ENCODE results near the gene DDX18. TPM values are rescaled to one million over a fixed set of nuclear protein-coding genes. Genes with fewer than 3 reads are reported as not detected.

The DDX18 gene
- total RNA-seq, 2 donors from 2014 or later, result 92.4 to 107 TPM

DNA sequence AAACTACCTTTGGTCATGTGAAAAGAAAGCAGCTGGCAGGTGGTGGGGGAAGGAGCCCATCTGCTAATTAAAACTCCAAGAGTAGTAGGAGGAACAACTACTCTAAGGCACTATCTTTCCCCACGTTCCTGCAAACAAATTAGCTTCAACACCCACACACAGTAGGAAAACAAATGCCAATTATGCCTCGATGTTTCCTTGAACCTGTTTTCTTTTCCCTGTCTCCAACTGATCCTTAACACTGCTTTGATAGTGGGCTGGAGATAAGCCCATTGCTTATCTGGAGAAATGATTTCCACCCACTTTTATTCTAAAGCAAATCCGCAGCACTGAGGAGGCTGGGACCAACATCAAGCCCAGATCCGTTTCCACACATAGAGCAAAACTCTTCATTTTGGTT lies 36.0 kb downstream of the DDX18 start:
- H3K36me3 Mint-ChIP-seq (ENCODE audit: insufficient read depth in 2 of 2), result peaks cover 0 to 2% of the 10 kb centered on the region in 2 donors
- H3K9me3 Mint-ChIP-seq, result peaks cover 2 to 4% of the 10 kb centered on the region in 2 donors
- peaks cover 84% of the 10 kb centered on the region for H3K27me3 Mint-ChIP-seq (ENCODE audit: low read depth)
- no peak overlapping the region for H3K4me3 Mint-ChIP-seq
- H3K4me1 Mint-ChIP-seq (ENCODE audit: low read depth), result no peaks in the 10 kb centered on the region
- DNase-seq (no peak), ATAC-seq (replicated peaks in 1 of 2) (no peak)
- H3K27ac Mint-ChIP-seq, result no peak overlapping the region

DNA sequence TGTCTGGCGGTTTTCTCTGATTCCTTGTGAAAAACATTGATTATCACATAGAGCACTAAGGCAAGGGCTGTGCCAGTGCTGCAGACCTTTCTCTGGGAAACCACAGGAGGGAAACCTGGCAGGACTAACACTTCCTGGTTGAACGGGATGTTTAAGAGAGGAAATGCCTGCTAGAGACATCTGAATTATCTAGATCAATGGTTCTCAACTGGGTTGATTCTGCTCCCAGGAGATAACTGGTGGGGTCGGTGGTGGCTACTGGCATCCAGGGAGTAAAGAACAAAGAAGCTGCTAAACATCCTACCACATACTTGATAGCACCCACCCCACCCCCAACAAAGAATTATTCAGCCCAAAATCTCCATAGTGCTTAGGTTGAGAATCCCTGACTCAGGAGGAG lies 37.5 kb downstream of the DDX18 start:
- Mint-ChIP-seq H3K4me1 (ENCODE audit: low read depth) (no peaks in the 10 kb centered on the region), H3K27me3 (ENCODE audit: low read depth) (peaks cover 88% of the 10 kb centered on the region), H3K9me3 (peaks cover 2 to 4% of the 10 kb centered on the region in 2 donors), H3K27ac (no peak overlapping the region), H3K4me3 (no peak overlapping the region), H3K36me3 (ENCODE audit: insufficient read depth in 2 of 2) (peaks cover 2% of the 10 kb centered on the region in 2 donors)
- DNase-seq (no peak), ATAC-seq (replicated peaks in 1 of 2) (no peak)

DNA sequence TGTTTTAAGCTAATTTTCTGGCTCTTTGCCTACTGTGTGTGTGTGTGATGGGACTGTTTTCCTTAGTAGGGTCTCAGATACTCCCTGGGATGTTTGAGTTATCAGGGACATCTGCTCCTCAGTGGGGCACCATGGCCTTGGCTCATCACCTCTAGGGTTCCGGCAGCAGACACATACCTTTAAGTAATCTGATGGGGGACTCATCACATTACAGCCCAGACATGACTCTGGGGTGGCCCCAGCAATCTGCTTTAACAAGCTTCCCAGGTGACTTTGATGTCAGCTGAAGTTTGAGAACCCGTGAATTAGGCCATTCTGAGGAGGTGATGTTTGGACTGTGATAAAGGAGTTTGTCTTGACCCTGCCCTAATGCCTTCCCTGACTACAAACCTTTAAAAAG lies 38.8 kb downstream of the DDX18 start:
- H3K4me3 Mint-ChIP-seq, result no peak overlapping the region
- H3K9me3 Mint-ChIP-seq, result no peaks in the 10 kb centered on the region
- peaks cover 81% of the 10 kb centered on the region for H3K27me3 Mint-ChIP-seq (ENCODE audit: low read depth)
- DNase-seq, result no peak
- H3K27ac Mint-ChIP-seq, result no peak overlapping the region
- no peak for ATAC-seq (replicated peaks in 1 of 2)
- no peaks in the 10 kb centered on the region for H3K4me1 Mint-ChIP-seq (ENCODE audit: low read depth)
- peaks cover 0 to 2% of the 10 kb centered on the region in 2 donors for H3K36me3 Mint-ChIP-seq (ENCODE audit: insufficient read depth in 2 of 2)

DNA sequence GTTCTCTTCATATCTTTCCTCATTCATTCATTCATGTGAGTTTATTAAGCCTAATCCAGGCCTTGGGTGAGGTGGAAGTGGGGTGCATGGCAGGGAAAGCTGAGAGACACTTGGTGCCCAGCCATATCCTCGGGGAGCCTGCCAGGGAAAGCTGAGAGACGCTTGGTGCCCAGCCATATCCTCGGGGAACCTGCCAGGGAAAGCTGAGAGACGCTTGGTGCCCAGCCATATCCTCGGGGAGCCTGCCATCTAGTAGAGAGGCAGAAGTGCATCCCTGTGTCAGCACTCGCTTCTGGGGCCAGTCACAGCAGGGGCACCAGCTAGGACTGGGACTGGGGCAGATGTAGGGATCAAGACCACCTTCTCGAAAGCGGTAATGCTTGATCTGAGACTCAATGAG lies 39.4 kb downstream of the DDX18 start:
- no peaks in the 10 kb centered on the region for H3K4me1 Mint-ChIP-seq (ENCODE audit: low read depth)

GRCh38 chr2:117854610-117855009 lies 40.1 kb downstream of the DDX18 start:
- DNase-seq (no peak), ATAC-seq (replicated peaks in 1 of 2) (no peak)
- H3K4me3 Mint-ChIP-seq, result no peak overlapping the region
- H3K27me3 Mint-ChIP-seq (ENCODE audit: low read depth), result peaks cover 69% of the 10 kb centered on the region
- no peaks in the 10 kb centered on the region for H3K9me3 Mint-ChIP-seq
- H3K4me1 Mint-ChIP-seq (ENCODE audit: low read depth), result no peaks in the 10 kb centered on the region
- peaks cover 0 to 2% of the 10 kb centered on the region in 2 donors for H3K36me3 Mint-ChIP-seq (ENCODE audit: insufficient read depth in 2 of 2)
- no peak overlapping the region for H3K27ac Mint-ChIP-seq

More for the DNA sequence above, 39.4 kb downstream of the DDX18 start:
- Mint-ChIP-seq H3K4me3 (no peak overlapping the region), H3K9me3 (no peaks in the 10 kb centered on the region), H3K27ac (no peak overlapping the region), H3K27me3 (ENCODE audit: low read depth) (peaks cover 75% of the 10 kb centered on the region), H3K36me3 (ENCODE audit: insufficient read depth in 2 of 2) (peaks cover 0 to 2% of the 10 kb centered on the region in 2 donors)
- DNase-seq (no peak), ATAC-seq (replicated peaks in 1 of 2) (no peak)

- ATAC-seq (replicated peaks in 1 of 2), result no peak
- Mint-ChIP-seq H3K36me3 (ENCODE audit: insufficient read depth in 2 of 2) (peaks cover 0 to 5% of the 10 kb centered on the region in 2 donors), H3K27me3 (ENCODE audit: low read depth) (peaks cover 60% of the 10 kb centered on the region), H3K9me3 (no peaks in the 10 kb centered on the region), H3K4me1 (ENCODE audit: low read depth) (no peaks in the 10 kb centered on the region), H3K4me3 (no peak overlapping the region), H3K27ac (no peak overlapping the region)
- no peak for DNase-seq
Measured at GRCh38 chr2:117855886-117856285, 41.4 kb downstream of the DDX18 start.

DNA sequence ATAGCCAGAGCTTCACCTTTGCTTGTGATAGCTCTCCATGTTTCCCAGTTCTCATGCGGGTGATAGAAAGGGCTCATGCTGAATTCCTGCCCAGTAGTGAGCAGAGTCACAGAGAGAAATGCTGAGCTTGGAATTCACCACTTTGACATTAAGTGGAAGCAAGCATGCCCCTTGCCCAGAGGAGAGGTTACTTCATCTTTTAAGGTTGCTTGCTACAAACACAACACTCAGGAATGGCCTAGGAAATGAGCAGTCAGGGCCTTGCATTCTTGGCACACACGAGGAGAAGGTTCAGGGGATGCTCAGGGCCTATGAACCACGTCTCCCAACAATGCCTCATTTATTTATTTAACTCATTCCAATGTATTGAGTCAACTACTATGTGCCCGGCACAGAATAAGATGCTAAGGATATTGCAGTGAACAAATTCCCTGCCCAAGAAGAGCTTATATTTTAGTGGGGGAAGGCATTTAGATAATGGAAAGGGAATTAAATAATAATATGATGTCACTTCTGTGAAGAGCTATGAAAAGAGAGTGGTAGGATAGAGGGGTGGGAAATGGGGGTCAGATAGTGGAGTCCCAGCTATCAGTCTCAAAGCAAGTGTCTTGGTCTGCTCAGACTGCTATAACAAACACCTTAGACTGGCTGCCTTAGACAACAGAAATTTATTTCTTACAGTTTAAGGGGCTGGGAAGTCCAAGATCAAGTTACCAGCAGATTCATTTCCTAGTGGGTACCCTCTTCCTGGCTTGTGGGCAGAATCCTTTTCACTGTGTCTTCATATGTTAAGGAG lies 42.1 kb downstream of the DDX18 start:
- Mint-ChIP-seq H3K9me3 (no peaks in the 10 kb centered on the region), H3K27ac (no peak overlapping the region), H3K4me1 (ENCODE audit: low read depth) (no peaks in the 10 kb centered on the region), H3K4me3 (no peak overlapping the region), H3K36me3 (ENCODE audit: insufficient read depth in 2 of 2) (peaks cover 0 to 5% of the 10 kb centered on the region in 2 donors), H3K27me3 (ENCODE audit: low read depth) (peaks cover 60% of the 10 kb centered on the region)
- DNase-seq (no peak), ATAC-seq (replicated peaks in 1 of 2) (no peak)

GRCh38 chr2:117858336-117858735 lies 43.8 kb downstream of the DDX18 start:
- no peak overlapping the region for H3K4me3 Mint-ChIP-seq
- H3K36me3 Mint-ChIP-seq (ENCODE audit: insufficient read depth in 2 of 2), result peaks cover 0 to 5% of the 10 kb centered on the region in 2 donors

DNA sequence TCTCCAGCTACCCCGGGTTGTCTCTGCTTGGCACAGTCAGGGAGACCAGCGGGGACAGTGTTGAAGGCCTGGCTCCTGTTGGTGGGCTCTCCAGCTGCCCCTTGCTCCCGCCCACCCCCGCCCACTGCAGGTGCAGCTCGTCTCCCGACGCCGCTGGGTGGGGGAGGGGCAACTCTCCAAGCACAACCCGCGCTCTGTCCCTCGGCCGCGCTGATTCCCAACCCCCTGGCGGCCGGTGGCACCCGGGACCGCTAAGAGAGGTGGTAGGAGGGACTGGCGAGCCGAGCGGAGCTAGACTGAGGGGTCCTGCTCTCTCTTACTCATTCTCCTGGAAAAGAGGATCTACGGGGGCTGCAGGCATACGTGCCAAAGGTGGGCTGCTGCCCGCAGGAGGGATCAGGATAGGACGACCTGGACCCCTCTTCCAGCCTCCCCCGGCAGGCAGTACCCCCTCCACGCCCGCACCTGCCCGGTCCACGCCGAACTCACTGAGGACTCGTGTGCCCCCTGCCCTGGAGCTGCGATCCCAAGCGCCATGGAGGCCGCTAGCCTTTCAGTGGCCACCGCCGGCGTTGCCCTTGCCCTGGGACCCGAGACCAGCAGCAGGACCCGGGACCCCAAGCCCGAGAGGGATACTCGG lies 44.5 kb downstream of the DDX18 start:
- Mint-ChIP-seq H3K27me3 (ENCODE audit: low read depth) (peaks cover 44% of the 10 kb centered on the region), H3K4me3 (no peak overlapping the region), H3K36me3 (ENCODE audit: insufficient read depth in 2 of 2) (peaks cover 0 to 6% of the 10 kb centered on the region in 2 donors), H3K27ac (no peak overlapping the region), H3K4me1 (ENCODE audit: low read depth) (no peaks in the 10 kb centered on the region), H3K9me3 (peaks cover 3 to 4% of the 10 kb centered on the region in 2 donors)
- DNase-seq, result no peak
- no peak for ATAC-seq (replicated peaks in 1 of 2)

More at GRCh38 chr2:117858336-117858735, 43.8 kb downstream of the DDX18 start:
- no peak for ATAC-seq (replicated peaks in 1 of 2)
- Mint-ChIP-seq H3K27ac (no peak overlapping the region), H3K4me1 (ENCODE audit: low read depth) (no peaks in the 10 kb centered on the region), H3K27me3 (ENCODE audit: low read depth) (peaks cover 51% of the 10 kb centered on the region), H3K9me3 (peaks cover 3 to 4% of the 10 kb centered on the region in 2 donors)
- DNase-seq, result no peak

- no peak overlapping the region for H3K27ac Mint-ChIP-seq
- H3K9me3 Mint-ChIP-seq, result peaks cover 3 to 4% of the 10 kb centered on the region in 2 donors
- H3K27me3 Mint-ChIP-seq (ENCODE audit: low read depth), result peaks cover 40% of the 10 kb centered on the region
- H3K4me1 Mint-ChIP-seq (ENCODE audit: low read depth), result no peaks in the 10 kb centered on the region
- ATAC-seq (replicated peaks in 1 of 2) (no peak), DNase-seq (no peak)
- H3K36me3 Mint-ChIP-seq (ENCODE audit: insufficient read depth in 2 of 2), result peaks cover 0 to 6% of the 10 kb centered on the region in 2 donors
- H3K4me3 Mint-ChIP-seq, result no peak overlapping the region
Measured at GRCh38 chr2:117859532-117859911, 45.0 kb downstream of the DDX18 start.

DNA sequence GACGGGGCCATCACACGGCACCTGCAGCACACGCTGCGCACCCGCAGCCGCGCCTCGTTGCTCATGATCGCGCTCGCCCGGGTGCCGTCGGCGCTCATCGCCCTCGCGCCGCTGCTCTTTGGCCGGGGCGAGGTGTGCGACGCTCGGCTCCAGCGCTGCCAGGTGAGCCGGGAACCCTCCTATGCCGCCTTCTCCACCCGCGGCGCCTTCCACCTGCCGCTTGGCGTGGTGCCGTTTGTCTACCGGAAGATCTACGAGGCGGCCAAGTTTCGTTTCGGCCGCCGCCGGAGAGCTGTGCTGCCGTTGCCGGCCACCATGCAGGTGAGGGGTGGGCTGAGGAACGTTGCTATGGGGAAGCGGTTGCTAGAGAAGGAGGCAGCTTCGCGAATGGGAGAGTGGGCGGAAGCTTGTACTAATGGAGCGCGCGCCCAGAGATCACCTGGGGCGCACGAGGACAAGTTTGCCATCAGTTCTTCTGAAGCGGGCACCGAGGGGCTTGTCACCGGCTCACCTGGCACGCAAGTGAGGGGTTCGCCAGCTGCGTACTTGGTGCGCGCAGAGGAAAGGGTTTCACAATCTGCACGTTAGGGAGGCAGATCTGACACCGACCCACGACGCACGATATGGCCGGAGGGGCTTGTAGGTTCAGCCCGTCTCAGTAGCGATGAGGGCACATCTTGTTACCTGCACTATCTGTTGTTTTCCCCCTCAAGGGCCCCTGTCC lies 45.6 kb downstream of the DDX18 start:
- Mint-ChIP-seq H3K27ac (no peak overlapping the region), H3K27me3 (ENCODE audit: low read depth) (peaks cover 36% of the 10 kb centered on the region), H3K4me1 (ENCODE audit: low read depth) (no peaks in the 10 kb centered on the region), H3K9me3 (peaks cover 3 to 4% of the 10 kb centered on the region in 2 donors), H3K36me3 (ENCODE audit: insufficient read depth in 2 of 2) (peaks cover 0 to 6% of the 10 kb centered on the region in 2 donors), H3K4me3 (no peak overlapping the region)
- DNase-seq, result no peak
- no peak for ATAC-seq (replicated peaks in 1 of 2)

- H3K4me3 Mint-ChIP-seq, result no peak overlapping the region
Measured at GRCh38 chr2:117862459-117862858, 48.0 kb downstream of the DDX18 start.

GRCh38 chr2:117875786-117876185 lies 61.3 kb downstream of the DDX18 start:
- peaks cover 39% of the 10 kb centered on the region for H3K27me3 Mint-ChIP-seq (ENCODE audit: low read depth)
- H3K4me3 Mint-ChIP-seq, result no peak overlapping the region
- no peak overlapping the region for H3K27ac Mint-ChIP-seq
- DNase-seq (no peak), ATAC-seq (replicated peaks in 1 of 2) (no peak)
- H3K36me3 Mint-ChIP-seq (ENCODE audit: insufficient read depth in 2 of 2), result peaks cover 0 to 4% of the 10 kb centered on the region in 2 donors
- H3K4me1 Mint-ChIP-seq (ENCODE audit: low read depth), result no peaks in the 10 kb centered on the region
- H3K9me3 Mint-ChIP-seq, result peaks cover 0 to 7% of the 10 kb centered on the region in 2 donors

More at GRCh38 chr2:117862459-117862858, 48.0 kb downstream of the DDX18 start:
- DNase-seq (no peak), ATAC-seq (replicated peaks in 1 of 2) (no peak)
- Mint-ChIP-seq H3K27me3 (ENCODE audit: low read depth) (peaks cover 25% of the 10 kb centered on the region), H3K4me1 (ENCODE audit: low read depth) (no peaks in the 10 kb centered on the region), H3K9me3 (peaks cover 4 to 6% of the 10 kb centered on the region in 2 donors), H3K27ac (no peak overlapping the region), H3K36me3 (ENCODE audit: insufficient read depth in 2 of 2) (peaks cover 0 to 5% of the 10 kb centered on the region in 2 donors)

Measured in activated T-cell treated with anti-CD3 and anti-CD28 coated beads, Interleukin-2, amount 50 U/mL, for 72 hours (primary cell).